Testis (tissue), 3 donors: ENCODE data around the gene MXD3. TPM values are rescaled to one million over a fixed set of nuclear protein-coding genes. Genes with fewer than 3 reads are reported as not detected.

ENCODE experiments used
- DNase-seq: peaks from one replicate; pipeline ENCODE4 v3.0.0-alpha.2; 2019
- H3K27ac ChIP-seq, 2 donors: fragments of 200-600 bp; sonication (generic); one replicate each; pipeline ENCODE4 v1.5.1; 2019
- H3K27me3 ChIP-seq: fragments of 200-600 bp; sonication (generic); one replicate; pipeline ENCODE4 v1.5.1; 2019
- H3K36me3 ChIP-seq: fragments of 200-600 bp; sonication (generic); one replicate; pipeline ENCODE4 v1.5.1; 2017; ENCODE audit warnings: low read depth; ENCODE audit errors: missing control alignments
- H3K4me1 ChIP-seq: fragments of 200-600 bp; sonication (generic); one replicate; pipeline ENCODE4 v1.5.1; 2019
- H3K4me3 ChIP-seq, 2 donors: fragments of 200-600 bp; sonication (generic); one replicate each; pipeline ENCODE4 v1.5.1; 2017 to 2019
- H3K9me3 ChIP-seq: fragments of 200-600 bp; sonication (generic); one replicate; pipeline ENCODE4 v1.5.1; 2017
- POLR2A ChIP-seq: fragments of 450-650 bp; IDR thresholded peaks from one replicate; pipeline ENCODE4 v1.6.1; 2017; ENCODE audit warnings: antibody characterized with exemption, mild to moderate bottlenecking, moderate library complexity
- WGBS, 2 donors: methylation state at CpG; one replicate each; pipeline ENCODE4 v1.1.5; 2018; 5-methylcytosine and 5-hydroxymethylcytosine counted together
- intact Hi-C: fragments of 100-400 bp; cut with DNase I; formaldehyde crosslinking; loops from one replicate; pipeline ENCODE4 v1.15.1; 2023; ENCODE audit warnings: low total_unique reads
- polyA plus RNA-seq: library from polyadenylated mRNA; stranded (reverse); fragments of 350-450 nt; fragmentation: Illumina TruSeq; extraction: RNeasy Lipid Tissue Mini Kit (QIAGEN cat#74804); gene quantifications from one replicate; pipeline ENCODE4 v1.2.3, GENCODE V29; 2014; ENCODE audit warnings: low read depth, low replicate concordance; ENCODE audit not compliant: insufficient read depth
- total RNA-seq, 2 donors: library from RNA; depleted of rRNA; stranded (reverse); fragments of >200 nt; gene quantifications; one replicate each; pipeline ENCODE4 v1.2.3, GENCODE V29; 2016
- TF ChIP-seq, protein P1 (sequence below), 3 experiments: fragments of 450-650 bp in 2 of 3; fragments of 200-600 bp in 1 of 3; sonication (generic) in 1 of 3; IDR thresholded peaks; one replicate each; pipeline ENCODE4 v1.5.1; 2016 to 2019; ENCODE audit warnings: antibody characterized with exemption in 3 of 3, mild to moderate bottlenecking in 2 of 3, moderate library complexity in 1 of 3

Gene MXD3
- total and polyA plus RNA-seq, 3 donors from 2014 or later, result 7.7 to 12.9 (median 12.5) TPM

DNA sequence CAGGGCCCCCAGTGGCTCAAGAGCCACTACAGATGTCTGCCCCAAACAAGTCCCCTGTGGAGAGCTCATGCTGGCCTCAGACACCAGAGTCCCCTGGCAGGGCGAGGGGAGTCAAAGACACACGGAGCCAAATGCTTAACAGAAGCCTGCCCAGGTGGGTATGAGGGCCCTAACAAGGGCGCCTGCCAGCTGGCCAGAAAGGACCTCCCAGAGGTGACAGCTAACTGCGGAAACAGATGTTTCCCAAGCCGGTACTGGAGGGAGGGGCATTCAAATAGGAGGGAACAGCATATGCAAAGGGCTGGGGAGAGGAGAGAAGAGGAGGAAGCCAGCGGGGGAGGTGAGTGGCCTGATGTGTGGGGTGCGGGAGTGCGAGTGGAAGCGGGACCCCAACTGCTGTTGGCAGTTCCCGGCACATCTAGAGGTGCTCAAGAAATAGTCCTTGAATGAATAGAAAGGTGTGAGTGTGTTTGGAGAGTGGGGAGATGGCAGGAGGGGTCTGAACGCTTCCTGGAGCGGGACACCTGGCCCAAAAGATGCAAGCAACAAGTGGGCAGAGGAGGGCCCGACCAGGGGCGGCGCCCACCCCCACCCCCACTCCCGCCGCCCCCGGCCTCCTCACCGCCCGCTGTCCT lies 824 bp downstream of the MXD3 start:
- H3K4me1 ChIP-seq, result peaks cover 28% of the 10 kb centered on the region
- H3K27me3 ChIP-seq, result no peaks in the 10 kb centered on the region
- TF ChIP-seq POLR2A, result no peak
- TF ChIP-seq, protein P1, sequence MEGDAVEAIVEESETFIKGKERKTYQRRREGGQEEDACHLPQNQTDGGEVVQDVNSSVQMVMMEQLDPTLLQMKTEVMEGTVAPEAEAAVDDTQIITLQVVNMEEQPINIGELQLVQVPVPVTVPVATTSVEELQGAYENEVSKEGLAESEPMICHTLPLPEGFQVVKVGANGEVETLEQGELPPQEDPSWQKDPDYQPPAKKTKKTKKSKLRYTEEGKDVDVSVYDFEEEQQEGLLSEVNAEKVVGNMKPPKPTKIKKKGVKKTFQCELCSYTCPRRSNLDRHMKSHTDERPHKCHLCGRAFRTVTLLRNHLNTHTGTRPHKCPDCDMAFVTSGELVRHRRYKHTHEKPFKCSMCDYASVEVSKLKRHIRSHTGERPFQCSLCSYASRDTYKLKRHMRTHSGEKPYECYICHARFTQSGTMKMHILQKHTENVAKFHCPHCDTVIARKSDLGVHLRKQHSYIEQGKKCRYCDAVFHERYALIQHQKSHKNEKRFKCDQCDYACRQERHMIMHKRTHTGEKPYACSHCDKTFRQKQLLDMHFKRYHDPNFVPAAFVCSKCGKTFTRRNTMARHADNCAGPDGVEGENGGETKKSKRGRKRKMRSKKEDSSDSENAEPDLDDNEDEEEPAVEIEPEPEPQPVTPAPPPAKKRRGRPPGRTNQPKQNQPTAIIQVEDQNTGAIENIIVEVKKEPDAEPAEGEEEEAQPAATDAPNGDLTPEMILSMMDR (IDR thresholded peaks at IDR 0.05), result no peak
- peak overlapping the region in 1 of 2 donors; percentile 59 for H3K4me3 ChIP-seq
- no peak overlapping the region for H3K27ac ChIP-seq
- DNase-seq, result no peak
- H3K36me3 ChIP-seq, result no peaks in the 10 kb centered on the region
- no peaks in the 10 kb centered on the region for H3K9me3 ChIP-seq
- 25 to 34% methylated on average over 10 to 19 of the region's 20 CpGs for WGBS, 2 donors
- intact Hi-C loops, result no loop called here

DNA sequence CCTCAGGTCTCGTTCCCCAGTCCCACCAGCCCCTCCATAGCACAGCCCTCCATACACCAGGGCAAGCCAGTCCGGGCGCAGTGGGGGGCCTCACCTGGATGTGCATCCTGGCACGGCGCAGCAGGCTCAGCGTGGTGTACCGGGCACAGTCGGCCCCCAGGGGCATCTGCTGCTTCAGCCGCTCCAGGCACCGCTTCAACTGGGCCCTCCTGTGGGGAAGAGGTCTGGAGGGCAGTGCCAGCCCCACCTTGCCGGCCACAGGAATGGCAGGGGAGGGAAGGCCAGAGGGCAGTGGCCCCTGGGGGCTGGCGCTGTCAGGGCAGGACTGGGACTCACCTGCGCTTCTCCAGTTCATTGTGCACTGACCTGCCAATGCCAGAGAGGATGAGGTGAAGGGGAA lies 1.4 kb downstream of the MXD3 start:
- 93% methylated on average over 13 of the region's 13 CpGs; no CpG with 5 or more reads in 1 of the 2 donors for WGBS, 2 donors
- Histone ChIP-seq H3K4me1 (peaks cover 28% of the 10 kb centered on the region), H3K36me3 (no peaks in the 10 kb centered on the region), H3K27me3 (no peaks in the 10 kb centered on the region), H3K27ac (no peak overlapping the region), H3K9me3 (no peaks in the 10 kb centered on the region), H3K4me3 (no peak overlapping the region)
- intact Hi-C loops, result no loop called here
- DNase-seq, result no peak
- TF ChIP-seq, protein P1 (IDR thresholded peaks at IDR 0.05), result no peak
- TF ChIP-seq POLR2A, result no peak

DNA sequence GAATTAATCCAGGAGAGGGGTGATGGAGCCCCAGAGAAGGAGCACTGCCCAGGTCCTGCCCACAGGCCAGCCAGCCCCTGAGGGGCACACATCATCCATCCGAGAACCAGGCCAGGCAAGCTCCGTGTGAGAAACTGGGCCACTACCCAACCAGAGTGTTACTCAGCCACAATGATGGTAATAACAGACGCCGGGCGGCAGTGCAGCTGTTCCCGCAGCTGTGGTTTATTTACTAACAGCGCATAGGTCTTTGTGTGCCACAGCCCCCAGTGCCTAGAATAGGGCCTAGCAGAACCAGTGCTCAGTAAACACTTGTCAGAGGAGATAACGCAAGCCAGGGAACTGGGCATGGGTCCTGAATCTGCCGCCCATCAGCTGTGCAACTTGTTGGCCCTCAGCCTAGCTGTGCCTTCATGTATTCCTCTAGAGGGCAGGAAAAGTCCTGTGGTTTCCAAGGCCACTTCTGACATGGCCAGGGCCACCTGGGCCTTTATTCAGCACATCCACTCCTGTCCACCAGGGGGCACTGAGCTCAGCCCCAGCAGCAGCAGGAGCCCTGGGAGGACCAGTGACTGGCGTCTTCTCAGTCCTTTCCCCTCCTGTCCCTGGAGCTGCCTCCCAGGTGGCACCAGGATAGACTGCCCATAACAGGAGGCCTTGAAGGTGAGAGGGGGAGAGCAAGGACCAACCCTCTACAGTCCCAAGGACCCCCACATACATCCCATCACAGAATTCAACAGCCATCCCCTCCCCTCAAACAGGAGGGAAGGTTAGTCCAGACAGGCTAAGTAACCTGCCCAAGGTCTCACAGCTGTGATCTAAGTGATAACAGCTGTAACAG lies 2.1 kb downstream of the MXD3 start:
- Histone ChIP-seq H3K27ac (no peak overlapping the region), H3K9me3 (no peaks in the 10 kb centered on the region), H3K4me1 (peaks cover 27% of the 10 kb centered on the region), H3K27me3 (no peaks in the 10 kb centered on the region), H3K4me3 (no peak overlapping the region), H3K36me3 (no peaks in the 10 kb centered on the region)
- TF ChIP-seq, protein P1 (IDR thresholded peaks at IDR 0.05), result peak; percentile 50 to 69 (median 67)
- no peak for TF ChIP-seq POLR2A
- 71 to 86% methylated on average over 2 to 10 of the region's 10 CpGs for WGBS, 2 donors
- intact Hi-C loops, result loop anchor here (10.0 kb wide), 1 partner anchor 195 kb away; no protein-coding TSS in a partner anchor
- peak; percentile 72 for DNase-seq

DNA sequence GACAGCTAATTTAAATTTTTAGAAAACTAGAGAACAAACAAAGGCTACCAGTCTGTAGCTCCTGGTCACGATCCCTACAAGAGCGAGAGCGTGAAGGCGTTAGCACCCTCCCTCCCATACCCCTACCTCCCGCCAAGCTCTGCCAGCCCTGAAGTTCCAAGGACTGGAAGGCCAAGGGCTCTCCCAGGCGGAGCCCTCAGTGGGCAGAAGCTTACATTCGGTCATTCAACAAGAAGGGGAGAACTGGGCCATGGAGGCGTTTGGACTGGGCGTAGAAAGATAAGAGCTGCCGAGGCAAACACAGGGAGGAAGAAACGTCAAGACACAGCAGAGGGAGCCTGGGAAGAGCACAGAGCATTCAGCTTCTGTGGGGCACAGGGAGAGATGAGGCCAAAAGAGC lies 3.0 kb downstream of the MXD3 start:
- Histone ChIP-seq H3K9me3 (no peaks in the 10 kb centered on the region), H3K4me1 (peaks cover 24% of the 10 kb centered on the region), H3K4me3 (no peak overlapping the region), H3K27me3 (no peaks in the 10 kb centered on the region), H3K27ac (no peak overlapping the region), H3K36me3 (no peaks in the 10 kb centered on the region)
- TF ChIP-seq POLR2A, result no peak
- TF ChIP-seq, protein P1 (IDR thresholded peaks at IDR 0.05), result no peak
- intact Hi-C loops, result loop anchor here (10.0 kb wide), 1 partner anchor 194 kb away; no protein-coding TSS in a partner anchor
- DNase-seq, result no peak
- WGBS, 2 donors, result 84 to 89% methylated on average over 11 of the region's 11 CpGs
